ENCODE data around the gene NBPF1.
A peak's percentile ranks its signal among the peaks of the same experiment; 100 is the strongest.
"Not testable (repeated sequence)": the region's sequence is repeated elsewhere in the genome, so short reads cannot be mapped to it uniquely, and the experiment has no call there.

The NBPF1 gene

GRCh38 chr1:16641159-16641975, 28.0 kb upstream of the NBPF1 start:
- not testable (repeated sequence) for DNase-seq

- DNase-seq, result peak; percentile 26
Observed at GRCh38 chr1:16639091-16640031, 26.0 kb upstream of the NBPF1 start.

- DNase-seq, result peak; percentile 25
Observed at GRCh38 chr1:16637941-16638778, 24.8 kb upstream of the NBPF1 start.

GRCh38 chr1:16636551-16637195, 23.3 kb upstream of the NBPF1 start:
- DNase-seq, result peak; percentile 25

GRCh38 chr1:16635959-16636358, 22.6 kb upstream of the NBPF1 start:
- DNase-seq, result peak; percentile 23

- DNase-seq, result peak; percentile 23
Observed at GRCh38 chr1:16633540-16634282, 20.3 kb upstream of the NBPF1 start.

- peak; percentile 21 for DNase-seq
Observed at GRCh38 chr1:16632044-16632850, 18.9 kb upstream of the NBPF1 start.

GRCh38 chr1:16631248-16632043, 18.1 kb upstream of the NBPF1 start:
- peak; percentile 25 for DNase-seq

GRCh38 chr1:16630661-16631247, 17.4 kb upstream of the NBPF1 start:
- DNase-seq, result peak; percentile 23

GRCh38 chr1:16629916-16630530, 16.7 kb upstream of the NBPF1 start:
- DNase-seq, result peak; percentile 23

GRCh38 chr1:16628361-16629111, 15.2 kb upstream of the NBPF1 start:
- peak; percentile 28 for DNase-seq

GRCh38 chr1:16626409-16626983, 13.1 kb upstream of the NBPF1 start:
- peak; percentile 22 for DNase-seq

GRCh38 chr1:16625497-16626408, 12.4 kb upstream of the NBPF1 start:
- peak; percentile 27 for DNase-seq

GRCh38 chr1:16623812-16624719, 10.7 kb upstream of the NBPF1 start:
- DNase-seq, result peak; percentile 25

GRCh38 chr1:16623337-16623736, 10.0 kb upstream of the NBPF1 start:
- peak; percentile 23 for DNase-seq
